HL-60/S4 treated with phorbol 12-myristate 13-acetate at 8.2 ng/mL for 4 days and 3 days (cell line): ENCODE results near the gene IL17RC.
"Not testable (repeated sequence)": the region's sequence is repeated elsewhere in the genome, so short reads cannot be mapped to it uniquely, and the experiment has no call there.

Source experiments
- in situ Hi-C: fragments of 300-500 bp; cut with MboI; formaldehyde crosslinking; loops from 2 replicates; pipeline ENCODE4 v1.15.0; 2022; ENCODE audit warnings: low sequenced_read_pairs

IL17RC gene

DNA sequence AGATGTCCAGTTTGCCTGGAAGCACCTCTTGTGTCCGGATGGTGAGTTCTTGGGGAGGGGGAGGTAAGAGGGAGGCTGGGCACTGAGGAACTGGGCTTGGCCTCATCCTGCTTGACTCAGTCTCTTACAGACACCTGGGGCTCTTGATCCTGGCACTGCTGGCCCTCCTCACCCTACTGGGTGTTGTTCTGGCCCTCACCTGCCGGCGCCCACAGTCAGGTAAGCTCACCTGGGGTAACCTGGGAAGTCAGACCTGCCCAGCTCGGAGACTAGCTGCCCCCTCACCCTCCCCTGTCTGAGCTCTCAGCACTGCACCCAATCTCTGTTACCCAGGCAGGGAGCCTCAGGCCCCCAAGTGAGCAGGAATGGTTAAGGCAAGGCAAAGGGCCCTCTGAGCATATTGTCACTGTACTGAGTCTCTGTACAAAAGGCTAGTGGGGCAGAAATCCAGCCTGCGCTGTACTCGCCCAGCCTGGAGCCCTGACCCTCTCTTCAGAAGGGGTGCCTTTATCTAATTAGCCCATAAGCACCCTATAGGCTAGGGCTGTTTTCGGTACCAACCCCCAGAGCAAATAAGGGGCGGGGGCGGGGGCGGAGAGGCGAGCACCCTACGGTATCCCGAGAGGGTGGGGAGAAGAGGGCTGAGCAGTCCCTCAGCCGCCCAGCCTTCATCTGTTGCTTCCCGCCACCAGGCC lies 2.2 kb upstream of the IL17RC start:
- in situ Hi-C loops = no loop called here

DNA sequence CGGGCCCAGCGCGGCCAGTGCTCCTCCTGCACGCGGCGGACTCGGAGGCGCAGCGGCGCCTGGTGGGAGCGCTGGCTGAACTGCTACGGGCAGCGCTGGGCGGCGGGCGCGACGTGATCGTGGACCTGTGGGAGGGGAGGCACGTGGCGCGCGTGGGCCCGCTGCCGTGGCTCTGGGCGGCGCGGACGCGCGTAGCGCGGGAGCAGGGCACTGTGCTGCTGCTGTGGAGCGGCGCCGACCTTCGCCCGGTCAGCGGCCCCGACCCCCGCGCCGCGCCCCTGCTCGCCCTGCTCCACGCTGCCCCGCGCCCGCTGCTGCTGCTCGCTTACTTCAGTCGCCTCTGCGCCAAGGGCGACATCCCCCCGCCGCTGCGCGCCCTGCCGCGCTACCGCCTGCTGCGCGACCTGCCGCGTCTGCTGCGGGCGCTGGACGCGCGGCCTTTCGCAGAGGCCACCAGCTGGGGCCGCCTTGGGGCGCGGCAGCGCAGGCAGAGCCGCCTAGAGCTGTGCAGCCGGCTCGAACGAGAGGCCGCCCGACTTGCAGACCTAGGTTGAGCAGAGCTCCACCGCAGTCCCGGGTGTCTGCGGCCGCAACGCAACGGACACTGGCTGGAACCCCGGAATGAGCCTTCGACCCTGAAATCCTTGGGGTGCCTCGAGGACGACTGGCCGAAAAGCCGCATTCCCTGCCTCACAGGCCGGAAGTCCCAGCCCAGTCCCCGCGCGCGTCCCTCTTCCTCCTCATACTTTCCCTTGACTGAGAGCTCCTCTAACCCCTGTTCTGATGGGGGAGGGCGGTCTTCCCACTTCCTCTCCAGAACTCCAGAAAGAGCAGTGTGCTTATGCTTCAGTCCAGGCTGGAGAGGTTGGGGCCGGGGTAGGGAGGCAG lies 1.4 kb upstream of the IL17RC start:
- in situ Hi-C loops = no loop called here

DNA sequence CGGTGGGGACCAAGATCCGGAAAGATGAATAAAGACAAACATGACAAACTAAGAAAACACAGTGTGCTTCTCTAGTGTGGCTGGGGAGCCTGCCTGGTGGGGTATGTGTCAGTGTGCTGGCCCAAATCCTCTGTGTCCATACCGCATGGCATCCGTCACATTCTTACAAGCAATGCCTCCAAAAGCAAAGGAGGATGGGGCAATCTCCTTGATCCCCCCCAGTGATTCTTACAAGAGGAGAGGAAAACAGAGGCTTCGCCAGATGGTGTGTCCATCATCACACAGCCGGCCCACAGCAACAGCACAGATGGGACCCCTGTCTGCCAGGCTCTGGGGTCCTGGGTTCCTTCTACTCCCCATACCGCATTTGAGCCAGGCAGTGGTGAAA lies 558 bp upstream of the IL17RC start:
- in situ Hi-C loops = no loop called here

DNA sequence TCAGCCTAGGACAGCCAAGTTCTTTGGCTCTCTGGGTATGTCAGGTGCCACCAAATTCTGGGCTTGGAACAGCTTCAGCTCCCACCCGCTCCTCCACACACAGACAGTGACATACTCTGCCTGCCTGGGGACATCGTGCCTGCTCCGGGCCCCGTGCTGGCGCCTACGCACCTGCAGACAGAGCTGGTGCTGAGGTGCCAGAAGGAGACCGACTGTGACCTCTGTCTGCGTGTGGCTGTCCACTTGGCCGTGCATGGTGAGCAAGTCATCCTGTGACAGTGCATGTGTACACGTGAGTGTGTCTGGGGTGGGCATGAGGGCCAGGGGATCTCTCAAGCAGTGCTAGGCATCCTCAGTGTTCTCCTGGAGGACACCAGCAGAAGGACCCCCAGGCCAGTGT lies 922 bp downstream of the IL17RC start:
- in situ Hi-C loops = no loop called here

DNA sequence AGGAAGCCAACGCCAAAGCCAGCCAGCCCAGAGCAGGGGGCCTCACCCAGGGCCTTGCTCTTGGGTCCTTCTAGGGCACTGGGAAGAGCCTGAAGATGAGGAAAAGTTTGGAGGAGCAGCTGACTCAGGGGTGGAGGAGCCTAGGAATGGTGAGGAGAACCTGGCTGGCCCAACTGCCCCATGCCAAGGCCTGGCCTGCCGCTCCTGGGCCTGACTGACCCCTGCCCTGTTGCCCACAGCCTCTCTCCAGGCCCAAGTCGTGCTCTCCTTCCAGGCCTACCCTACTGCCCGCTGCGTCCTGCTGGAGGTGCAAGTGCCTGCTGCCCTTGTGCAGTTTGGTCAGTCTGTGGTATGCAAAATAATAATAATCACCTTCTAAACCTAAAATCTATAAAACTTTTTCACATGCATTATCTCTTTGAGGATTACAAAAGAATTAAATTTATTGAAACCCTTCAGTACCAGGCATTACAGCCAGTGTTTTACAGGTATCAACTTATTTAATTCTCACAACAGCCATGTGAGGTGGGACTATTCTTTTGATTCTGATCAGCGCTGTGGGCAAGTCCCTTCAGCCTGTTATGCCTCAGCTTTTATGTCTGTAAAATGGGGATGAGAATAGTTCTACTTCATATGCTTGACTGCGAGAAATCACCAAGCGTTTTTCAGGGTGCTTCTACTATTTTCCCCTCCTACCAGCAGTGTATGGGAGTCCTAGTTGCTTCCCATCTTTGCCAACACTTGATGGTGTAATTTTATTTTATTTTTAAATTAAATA lies 1.6 kb downstream of the IL17RC start:
- in situ Hi-C loops = no loop called here

DNA sequence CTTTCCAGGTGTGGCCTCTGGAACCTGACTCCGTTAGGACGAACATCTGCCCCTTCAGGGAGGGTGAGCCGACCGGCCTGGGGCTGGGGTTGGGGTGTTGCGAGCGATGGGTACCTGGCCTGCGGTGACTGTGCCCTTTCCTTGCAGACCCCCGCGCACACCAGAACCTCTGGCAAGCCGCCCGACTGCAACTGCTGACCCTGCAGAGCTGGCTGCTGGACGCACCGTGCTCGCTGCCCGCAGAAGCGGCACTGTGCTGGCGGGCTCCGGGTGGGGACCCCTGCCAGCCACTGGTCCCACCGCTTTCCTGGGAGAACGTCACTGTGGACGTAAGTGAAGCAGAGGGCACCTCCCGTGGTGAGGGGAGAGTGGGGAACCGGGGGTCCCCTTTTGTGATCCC lies 11.3 kb downstream of the IL17RC start:
- in situ Hi-C loops = no loop called here

DNA sequence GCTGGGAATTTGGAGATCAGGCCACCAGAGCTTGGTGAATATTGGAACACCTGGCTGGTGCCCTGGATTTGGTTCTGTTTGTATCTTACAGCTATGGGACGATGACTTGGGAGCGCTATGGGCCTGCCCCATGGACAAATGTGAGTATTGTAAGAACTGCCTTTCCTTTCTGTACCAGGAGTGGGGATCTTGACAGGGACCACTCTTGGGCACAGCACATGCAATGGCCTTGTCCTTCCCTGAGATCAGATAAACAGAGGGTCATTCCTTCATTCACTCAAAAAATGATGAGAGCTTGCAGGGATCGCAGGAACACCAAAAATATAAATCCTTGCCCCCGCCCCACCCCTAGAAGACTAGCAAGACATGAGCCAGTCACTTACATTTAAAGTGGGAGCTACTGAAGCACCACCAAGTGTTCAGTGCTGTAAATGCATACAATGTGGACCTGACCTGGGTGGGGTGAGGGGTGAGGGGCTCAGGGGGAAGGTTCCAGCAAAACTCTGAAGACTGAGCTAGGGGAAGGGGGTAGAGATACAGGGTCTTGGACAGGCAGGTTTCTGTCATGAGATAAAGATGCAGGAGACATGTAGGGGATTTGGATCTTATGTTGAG lies 14.0 kb downstream of the IL17RC start:
- in situ Hi-C loops = no loop called here

DNA sequence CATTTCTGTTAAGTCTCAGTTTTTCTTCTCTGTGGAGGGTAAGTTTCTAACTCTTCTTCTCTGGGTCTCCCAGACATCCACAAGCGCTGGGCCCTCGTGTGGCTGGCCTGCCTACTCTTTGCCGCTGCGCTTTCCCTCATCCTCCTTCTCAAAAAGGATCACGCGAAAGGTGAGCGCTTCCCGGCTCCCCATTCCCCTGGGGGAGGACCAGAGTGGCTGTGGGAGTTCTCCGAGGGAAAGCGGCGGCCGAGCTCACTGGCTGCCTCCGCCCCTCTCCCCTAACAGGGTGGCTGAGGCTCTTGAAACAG lies 15.6 kb downstream of the IL17RC start:
- in situ Hi-C loops = no loop called here

DNA sequence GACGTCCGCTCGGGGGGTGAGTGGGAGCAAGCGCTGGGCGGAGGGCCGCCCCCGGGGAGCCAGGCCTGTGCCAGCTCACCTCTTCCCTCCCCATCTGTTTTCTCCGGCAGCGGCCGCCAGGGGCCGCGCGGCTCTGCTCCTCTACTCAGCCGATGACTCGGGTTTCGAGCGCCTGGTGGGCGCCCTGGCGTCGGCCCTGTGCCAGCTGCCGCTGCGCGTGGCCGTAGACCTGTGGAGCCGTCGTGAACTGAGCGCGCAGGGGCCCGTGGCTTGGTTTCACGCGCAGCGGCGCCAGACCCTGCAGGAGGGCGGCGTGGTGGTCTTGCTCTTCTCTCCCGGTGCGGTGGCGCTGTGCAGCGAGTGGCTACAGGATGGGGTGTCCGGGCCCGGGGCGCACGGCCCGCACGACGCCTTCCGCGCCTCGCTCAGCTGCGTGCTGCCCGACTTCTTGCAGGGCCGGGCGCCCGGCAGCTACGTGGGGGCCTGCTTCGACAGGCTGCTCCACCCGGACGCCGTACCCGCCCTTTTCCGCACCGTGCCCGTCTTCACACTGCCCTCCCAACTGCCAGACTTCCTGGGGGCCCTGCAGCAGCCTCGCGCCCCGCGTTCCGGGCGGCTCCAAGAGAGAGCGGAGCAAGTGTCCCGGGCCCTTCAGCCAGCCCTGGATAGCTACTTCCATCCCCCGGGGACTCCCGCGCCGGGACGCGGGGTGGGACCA lies 16.1 kb downstream of the IL17RC start:
- in situ Hi-C loops = no loop called here

DNA sequence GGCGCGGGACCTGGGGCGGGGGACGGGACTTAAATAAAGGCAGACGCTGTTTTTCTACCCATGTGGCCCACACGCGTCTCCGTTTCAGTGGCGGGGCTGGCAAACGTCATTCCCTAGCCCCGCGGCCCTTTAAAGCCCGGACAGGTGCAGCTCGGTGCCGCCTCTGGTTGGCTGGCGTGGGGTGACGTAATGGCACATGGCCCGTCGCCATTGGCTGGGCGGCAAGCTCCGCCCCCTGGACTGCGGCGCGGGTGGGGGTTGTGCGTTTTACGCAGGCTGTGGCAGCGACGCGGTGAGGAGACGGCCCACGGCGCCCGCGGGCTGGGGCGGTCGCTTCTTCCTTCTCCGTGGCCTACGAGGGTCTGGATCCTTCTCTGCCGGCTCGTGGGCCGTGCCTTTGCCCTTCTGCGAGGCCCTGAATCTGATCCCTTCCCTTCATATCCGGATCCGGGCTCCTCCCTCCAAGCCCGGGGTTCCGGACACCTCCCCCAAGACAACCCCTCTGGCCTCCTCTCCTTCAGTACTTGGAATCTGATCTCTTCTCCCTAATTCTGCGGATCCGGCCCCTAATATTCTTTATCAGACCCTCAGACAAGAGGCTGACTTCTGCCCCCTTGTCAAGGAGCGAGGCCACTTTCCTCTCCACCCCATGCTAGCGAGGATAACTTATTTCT lies 16.8 kb downstream of the IL17RC start, which contains the start of gene CRELD1:
Gene CRELD1 (plus strand): TSS at position 274 of the 674 bp plus-strand sequence. CDS start 605 bp downstream, outside the sequence.
- in situ Hi-C loops = no loop called here

DNA sequence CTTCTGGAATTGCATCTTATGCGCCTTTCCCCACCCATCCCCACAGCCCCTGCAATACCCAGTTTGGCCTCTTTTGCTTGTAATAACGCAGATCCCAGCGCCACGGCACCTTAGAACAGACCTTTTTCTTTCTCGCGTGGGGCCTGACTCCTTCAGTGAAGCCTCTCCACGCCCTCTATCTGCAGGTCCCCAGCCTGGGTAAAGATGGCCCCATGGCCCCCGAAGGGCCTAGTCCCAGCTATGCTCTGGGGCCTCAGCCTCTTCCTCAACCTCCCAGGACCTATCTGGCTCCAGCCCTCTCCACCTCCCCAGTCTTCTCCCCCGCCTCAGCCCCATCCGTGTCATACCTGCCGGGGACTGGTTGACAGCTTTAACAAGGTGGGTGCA lies 17.3 kb downstream of the IL17RC start:
- in situ Hi-C loops = no loop called here

DNA sequence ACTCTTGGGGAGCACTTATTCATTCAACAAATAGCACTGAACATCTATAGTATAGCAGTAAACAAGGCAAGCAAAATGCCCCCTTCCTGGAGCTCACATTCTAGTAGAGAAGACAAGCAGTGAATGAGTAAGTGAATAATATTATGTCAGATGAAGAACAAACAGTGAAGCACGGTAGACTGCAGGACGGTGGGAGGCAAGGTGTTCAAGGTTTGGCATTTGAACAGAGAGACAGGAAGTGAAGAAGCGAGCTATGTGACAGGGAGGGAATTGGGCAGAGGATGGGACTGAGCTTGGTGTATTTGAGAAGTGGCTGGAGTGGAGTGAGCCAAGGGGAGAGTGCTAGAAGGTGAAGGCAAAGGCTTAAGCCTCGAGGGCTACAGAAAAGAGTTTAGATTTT lies 18.1 kb downstream of the IL17RC start:
- in situ Hi-C loops = no loop called here

DNA sequence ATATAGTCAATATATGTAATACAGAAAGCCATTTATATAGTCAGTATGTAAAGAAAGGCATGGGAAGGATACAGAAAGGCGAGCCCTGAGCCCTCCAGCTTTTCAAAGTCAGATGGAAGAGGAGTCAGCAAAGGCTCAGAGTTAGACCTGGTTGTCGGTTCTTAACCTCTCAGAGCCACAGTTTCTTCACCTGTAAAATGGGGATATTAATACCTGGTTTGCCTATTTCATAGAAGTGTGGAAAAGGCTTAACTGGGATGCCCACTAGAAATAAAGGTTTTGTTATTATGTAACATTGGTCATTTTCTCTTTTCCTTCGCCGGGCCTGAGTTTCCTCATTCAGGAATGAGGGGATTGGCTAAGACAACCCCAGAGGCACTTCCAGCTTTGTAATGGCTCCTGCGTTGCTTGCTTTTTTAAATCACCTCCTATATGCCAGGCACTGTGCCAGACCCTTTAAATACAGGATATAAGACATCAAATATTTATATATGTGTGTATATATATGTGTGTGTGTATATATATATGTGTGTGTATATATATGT lies 19.1 kb downstream of the IL17RC start:
- in situ Hi-C loops = no loop called here

DNA sequence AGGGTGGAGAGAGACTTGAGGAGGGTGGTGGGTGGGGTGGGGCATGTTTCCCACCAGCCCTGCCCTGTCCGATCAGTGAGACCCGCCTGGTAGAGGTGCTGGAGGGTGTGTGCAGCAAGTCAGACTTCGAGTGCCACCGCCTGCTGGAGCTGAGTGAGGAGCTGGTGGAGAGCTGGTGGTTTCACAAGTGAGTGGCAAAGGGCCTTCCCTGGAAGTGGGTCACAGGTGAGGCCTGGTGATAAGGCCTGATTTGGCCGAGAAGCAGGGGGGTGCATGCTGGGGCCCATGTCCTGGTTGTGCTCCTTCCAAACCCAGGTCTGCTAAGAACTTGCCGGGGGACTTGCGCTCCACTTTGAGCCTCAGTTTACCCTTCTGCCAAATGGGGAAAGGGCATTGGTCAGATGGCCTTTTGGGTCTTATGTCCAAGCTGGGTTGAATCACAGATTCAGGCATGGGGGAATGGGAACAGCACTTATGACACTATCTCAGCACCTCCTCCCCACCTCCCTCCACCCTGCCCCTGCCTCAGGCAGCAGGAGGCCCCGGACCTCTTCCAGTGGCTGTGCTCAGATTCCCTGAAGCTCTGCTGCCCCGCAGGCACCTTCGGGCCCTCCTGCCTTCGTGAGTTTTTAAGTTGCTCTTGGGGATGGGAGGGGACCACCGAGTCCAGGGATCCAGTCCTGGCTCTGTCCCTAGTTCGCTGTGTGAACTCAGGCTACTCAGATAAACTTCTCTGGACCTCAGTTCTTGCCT lies 20.8 kb downstream of the IL17RC start:
- in situ Hi-C loops = no loop called here

DNA sequence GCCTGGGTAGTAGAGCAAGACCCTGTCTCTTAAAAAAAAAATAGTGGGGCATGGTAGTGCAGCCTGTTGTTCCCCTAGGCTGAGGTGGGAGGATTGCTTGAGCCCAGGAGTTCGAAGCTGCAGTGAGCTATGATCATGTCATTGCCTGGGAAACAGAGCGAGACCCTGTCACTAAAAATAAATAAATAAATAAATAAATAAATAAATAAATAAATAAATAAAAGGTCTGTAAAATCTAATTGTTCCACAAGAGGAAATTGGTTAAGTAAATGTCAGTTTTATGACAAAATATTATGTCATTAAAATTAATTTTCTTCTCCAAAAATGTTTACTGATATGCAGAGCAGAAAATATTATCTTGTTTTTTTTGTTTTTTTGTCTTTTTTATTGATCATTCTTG lies 22.1 kb downstream of the IL17RC start:
- in situ Hi-C loops = no loop called here

DNA sequence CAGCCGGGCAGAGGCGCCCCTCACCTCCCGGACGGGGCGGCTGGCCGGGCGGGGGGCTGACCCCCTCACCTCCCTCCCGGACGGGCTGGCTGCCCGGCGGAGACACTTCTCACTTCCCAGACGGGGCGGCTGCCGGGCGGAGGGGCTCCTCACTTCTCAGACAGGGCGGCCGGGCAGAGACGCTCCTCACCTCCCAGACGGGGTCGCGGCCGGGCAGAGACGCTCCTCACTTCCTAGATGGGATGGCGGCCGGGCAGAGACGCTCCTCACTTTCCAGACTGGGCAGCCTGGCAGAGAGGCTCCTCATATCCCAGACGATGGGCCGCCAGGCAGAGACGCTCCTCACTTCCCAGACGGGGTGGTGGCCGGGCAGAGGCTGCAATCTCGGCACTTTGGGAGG lies 23.0 kb downstream of the IL17RC start:
- in situ Hi-C loops = not testable (repeated sequence)

DNA sequence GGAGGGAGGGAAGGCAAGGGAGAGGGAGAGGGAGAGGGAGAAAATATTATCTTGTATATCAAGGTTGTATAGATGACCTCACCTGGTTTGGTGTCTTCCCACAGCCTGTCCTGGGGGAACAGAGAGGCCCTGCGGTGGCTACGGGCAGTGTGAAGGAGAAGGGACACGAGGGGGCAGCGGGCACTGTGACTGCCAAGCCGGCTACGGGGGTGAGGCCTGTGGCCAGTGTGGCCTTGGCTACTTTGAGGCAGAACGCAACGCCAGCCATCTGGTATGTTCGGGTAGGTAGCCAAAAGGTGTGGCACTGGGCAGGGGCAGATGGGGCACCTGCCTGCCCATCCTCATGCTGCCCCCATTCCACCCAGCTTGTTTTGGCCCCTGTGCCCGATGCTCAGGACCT lies 23.8 kb downstream of the IL17RC start:
- in situ Hi-C loops = no loop called here

DNA sequence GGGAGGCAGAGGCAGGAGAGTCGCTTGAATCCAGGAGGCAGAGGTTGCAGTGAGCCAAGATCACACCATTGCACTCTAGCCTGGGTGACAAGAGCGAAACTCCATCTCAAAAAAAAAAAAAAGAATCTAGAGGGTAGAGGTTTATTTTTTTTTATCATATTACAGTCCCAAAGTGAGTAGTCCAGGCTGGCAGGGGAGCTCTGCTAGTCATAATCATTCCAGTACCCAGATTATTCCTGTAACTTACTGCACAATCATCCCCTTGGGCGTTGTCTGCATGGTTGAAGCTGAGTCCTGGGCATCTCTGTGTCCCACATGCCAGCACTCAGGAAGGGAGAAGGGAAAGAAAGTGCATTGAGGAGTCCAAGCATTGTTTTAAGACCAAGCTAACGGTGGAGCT lies 25.3 kb downstream of the IL17RC start:
- in situ Hi-C loops = no loop called here
